Astrocyte of the cerebellum (primary cell): ENCODE measurements around the gene SPECC1.

Experiments used
- DNase-seq: peaks from one replicate; pipeline ENCODE4 v3.0.0-alpha.2; 2011; ENCODE audit warnings: low read depth
- H3K4me3 ChIP-seq: 2 replicates; pipeline ENCODE4 v1.5.1; 2011; ENCODE audit warnings: mild to moderate bottlenecking, low read depth, low read length, moderate library complexity
- in situ Hi-C: cut with HindIII; loops from 2 replicates; pipeline ENCODE4 v1.10.0; 2017; ENCODE audit warnings: low sequenced_read_pairs
- TF ChIP-seq, protein P1 (sequence below): IDR thresholded peaks from 2 replicates; pipeline ENCODE4 v1.5.1; 2012; ENCODE audit warnings: low read length, low read depth, moderate library complexity, mild to moderate bottlenecking; ENCODE audit errors: missing control alignments

SPECC1 gene

GRCh38 chr17:20216154-20216815, 207.1 kb downstream of the SPECC1 start:
- in situ Hi-C loops = no loop called here
- no peak for DNase-seq
- H3K4me3 ChIP-seq = no peak overlapping the region

DNA sequence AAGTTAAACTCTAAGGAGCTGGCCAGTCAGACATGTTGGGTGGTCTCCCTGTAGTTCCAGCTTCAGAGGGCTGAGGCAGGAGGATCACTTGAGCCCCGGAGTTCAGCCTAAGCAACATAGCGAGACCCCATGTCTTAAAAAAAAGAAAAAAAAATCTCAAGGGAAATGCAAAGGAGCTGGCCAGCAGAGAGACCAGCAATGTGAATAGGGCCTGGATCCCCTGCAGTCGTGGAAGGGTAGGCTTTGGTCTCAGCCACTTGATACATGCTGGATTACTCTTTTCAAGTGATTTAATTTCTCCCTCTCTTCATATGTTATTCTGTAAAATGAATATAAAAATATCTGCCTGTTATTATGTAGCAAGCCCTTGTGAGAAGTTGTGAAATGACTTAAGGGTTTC, 207.7 kb downstream of the SPECC1 start:
- H3K4me3 ChIP-seq = no peak overlapping the region
- in situ Hi-C loops = no loop called here
- no peak for DNase-seq
- TF ChIP-seq, protein P1, sequence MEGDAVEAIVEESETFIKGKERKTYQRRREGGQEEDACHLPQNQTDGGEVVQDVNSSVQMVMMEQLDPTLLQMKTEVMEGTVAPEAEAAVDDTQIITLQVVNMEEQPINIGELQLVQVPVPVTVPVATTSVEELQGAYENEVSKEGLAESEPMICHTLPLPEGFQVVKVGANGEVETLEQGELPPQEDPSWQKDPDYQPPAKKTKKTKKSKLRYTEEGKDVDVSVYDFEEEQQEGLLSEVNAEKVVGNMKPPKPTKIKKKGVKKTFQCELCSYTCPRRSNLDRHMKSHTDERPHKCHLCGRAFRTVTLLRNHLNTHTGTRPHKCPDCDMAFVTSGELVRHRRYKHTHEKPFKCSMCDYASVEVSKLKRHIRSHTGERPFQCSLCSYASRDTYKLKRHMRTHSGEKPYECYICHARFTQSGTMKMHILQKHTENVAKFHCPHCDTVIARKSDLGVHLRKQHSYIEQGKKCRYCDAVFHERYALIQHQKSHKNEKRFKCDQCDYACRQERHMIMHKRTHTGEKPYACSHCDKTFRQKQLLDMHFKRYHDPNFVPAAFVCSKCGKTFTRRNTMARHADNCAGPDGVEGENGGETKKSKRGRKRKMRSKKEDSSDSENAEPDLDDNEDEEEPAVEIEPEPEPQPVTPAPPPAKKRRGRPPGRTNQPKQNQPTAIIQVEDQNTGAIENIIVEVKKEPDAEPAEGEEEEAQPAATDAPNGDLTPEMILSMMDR = no peak

More at GRCh38 chr17:20216154-20216815, 207.1 kb downstream of the SPECC1 start:
- TF ChIP-seq, protein P1 = no peak

- TF ChIP-seq, protein P1 = no peak
- DNase-seq = no peak
- in situ Hi-C loops = no loop called here
- H3K4me3 ChIP-seq = no peak overlapping the region
These were observed 208.5 kb downstream of the SPECC1 start for GRCh38 chr17:20217677-20218076.

GRCh38 chr17:20218272-20218671, 209.1 kb downstream of the SPECC1 start:
- H3K4me3 ChIP-seq = no peak overlapping the region
- TF ChIP-seq, protein P1 = no peak
- in situ Hi-C loops = no loop called here
- DNase-seq = no peak

GRCh38 chr17:20223808-20224328, 214.7 kb downstream of the SPECC1 start:
- TF ChIP-seq, protein P1 = no peak
- H3K4me3 ChIP-seq = no peak overlapping the region
- no peak for DNase-seq
- in situ Hi-C loops = no loop called here

DNA sequence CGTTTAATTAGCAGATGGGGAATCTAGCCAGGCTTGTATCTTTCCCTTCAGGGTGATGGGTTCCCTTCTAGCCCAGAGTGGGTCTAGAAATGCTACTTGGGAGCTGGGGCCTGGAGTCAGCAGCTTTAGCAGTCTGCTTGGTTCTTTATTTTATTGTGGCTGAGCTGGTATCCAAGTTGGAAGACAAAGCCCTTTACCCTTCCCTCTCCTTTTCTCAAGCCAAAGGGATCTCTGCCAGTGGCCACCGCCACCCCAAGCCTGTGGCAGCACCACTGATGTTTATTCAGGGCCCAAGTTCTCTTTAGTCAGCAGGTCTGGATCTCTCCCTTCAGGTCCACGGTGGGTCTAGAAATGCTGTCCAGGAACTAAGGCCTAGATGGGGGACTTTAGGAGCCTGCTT, 215.2 kb downstream of the SPECC1 start:
- H3K4me3 ChIP-seq = no peak overlapping the region
- in situ Hi-C loops = no loop called here
- no peak for DNase-seq
- TF ChIP-seq, protein P1 = no peak
